B cell (primary cell): ENCODE data around the gene GGA2. TPM values are rescaled to one million over a fixed set of nuclear protein-coding genes. Genes with fewer than 3 reads are reported as not detected.

Experiments
- ATAC-seq: fragments of 200-7000 bp; cut with Tn5 transposase; one replicate; pipeline ENCODE4 v1.10.0; 2021; ENCODE audit warnings: low read depth, mild to moderate bottlenecking, moderate number of reproducible peaks, moderate library complexity
- CTCF ChIA-PET: fragments of 350-600 bp; sonication (Branson Sonifier 250); formaldehyde crosslinking; loops from one replicate; lab custom pipeline; 2021; ENCODE audit warnings: antibody characterized with exemption, inconsistent platforms; lab: Charles Lee
- POLR2A ChIA-PET: fragments of 350-600 bp; sonication (Branson Sonifier 250); formaldehyde crosslinking; loops from one replicate; lab custom pipeline; 2021; ENCODE audit warnings: antibody characterized with exemption; lab: Charles Lee
- DNase-seq: peaks from one replicate; pipeline ENCODE4 v3.0.0; 2013
- H2AFZ ChIP-seq: 2 replicates; pipeline ENCODE4 v1.6.1; 2012; ENCODE audit warnings: mild to moderate bottlenecking, low read depth, low read length; ENCODE audit not compliant: insufficient read depth, poor library complexity, severe bottlenecking
- H3K27ac ChIP-seq, 2 donors: 1 replicate in 1 of 2; 2 replicates in 1 of 2; pipeline ENCODE4 v1.5.1; 2012 to 2013; ENCODE audit warnings: low read length in 2 of 2, mild to moderate bottlenecking in 2 of 2, moderate library complexity in 1 of 2
- H3K27me3 ChIP-seq, 4 experiments: fragments of 200-600 bp in 1 of 4; sonication (generic) in 1 of 4; replicated peaks in 1 of 4; 1 replicate in 2 of 4; 2 replicates in 2 of 4; pipeline versions ENCODE4 v1.6.1 to v1.7.0; 2013 to 2016; ENCODE audit warnings: low read length in 3 of 4, mild to moderate bottlenecking in 2 of 4, mixed read lengths in 1 of 4, moderate library complexity in 1 of 4; ENCODE audit not compliant: insufficient read depth in 4 of 4, control insufficient read depth in 3 of 4; ENCODE audit errors: control extremely low read depth in 1 of 4
- H3K36me3 ChIP-seq, 2 experiments: replicated peaks in 1 of 2; 1 replicate in 1 of 2; 2 replicates in 1 of 2; pipeline versions ENCODE4 v1.6.1 to v1.7.1; 2013; ENCODE audit warnings: low read length in 1 of 2; ENCODE audit not compliant: insufficient read depth in 2 of 2, control insufficient read depth in 1 of 2; ENCODE audit errors: control extremely low read depth in 1 of 2, extremely low read depth in 1 of 2
- H3K4me1 ChIP-seq, 2 donors: fragments of 200-600 bp in 1 of 2; sonication (generic) in 1 of 2; 1 replicate in 1 of 2; 2 replicates in 1 of 2; pipeline versions ENCODE4 v1.5.1 to v1.6.1; 2013 to 2017; ENCODE audit warnings: low read length in 2 of 2; ENCODE audit not compliant: control insufficient read depth in 2 of 2, insufficient read depth in 2 of 2
- H3K4me2 ChIP-seq: replicated peaks from 2 replicates; pipeline ENCODE3; 2012; ENCODE audit warnings: mild to moderate bottlenecking, low read depth, low read length; ENCODE audit not compliant: poor library complexity, severe bottlenecking
- H3K4me3 ChIP-seq, 5 experiments: fragments of 200-600 bp in 1 of 5; sonication (generic) in 1 of 5; 1 replicate in 3 of 5; 2 replicates in 2 of 5; pipeline versions ENCODE4 v1.5.1 to v1.7.0; 2011 to 2016; ENCODE audit warnings: low read length in 4 of 5, mild to moderate bottlenecking in 4 of 5, low read depth in 2 of 5, control low read depth in 1 of 5, moderate library complexity in 1 of 5; ENCODE audit not compliant: insufficient read depth in 1 of 5; ENCODE audit errors: control extremely low read depth in 1 of 5, extremely low read depth in 1 of 5
- H3K79me2 ChIP-seq: fragments of 200-600 bp; sonication (generic); one replicate; pipeline ENCODE4 v1.6.0; 2016; ENCODE audit warnings: low read length; ENCODE audit not compliant: control insufficient read depth, insufficient read depth
- H3K9ac ChIP-seq: fragments of 200-600 bp; sonication (generic); 2 replicates; pipeline ENCODE4 v1.6.1; 2017; ENCODE audit warnings: mild to moderate bottlenecking, low read length, moderate library complexity
- H3K9me3 ChIP-seq, 3 donors: one replicate each; pipeline versions ENCODE4 v1.6.1 to v1.7.1; 2013; ENCODE audit warnings: low read length in 2 of 3; ENCODE audit not compliant: control insufficient read depth in 2 of 3, insufficient read depth in 1 of 3; ENCODE audit errors: control extremely low read depth in 1 of 3
- H4K20me1 ChIP-seq: 2 replicates; pipeline ENCODE4 v1.6.0; 2012; ENCODE audit warnings: mild to moderate bottlenecking, low read length; ENCODE audit not compliant: insufficient read depth, control insufficient read depth, poor library complexity, severe bottlenecking
- H3K27ac Mint-ChIP-seq: one replicate; pipeline ENCODE4 v1.8.0; 2021; ENCODE audit warnings: mixed read lengths
- H3K27me3 Mint-ChIP-seq: one replicate; pipeline ENCODE4 v1.8.0; 2021; ENCODE audit warnings: mixed read lengths
- H3K4me1 Mint-ChIP-seq: one replicate; pipeline ENCODE4 v1.8.0; 2021; ENCODE audit warnings: mixed read lengths
- H3K4me3 Mint-ChIP-seq: one replicate; pipeline ENCODE4 v1.8.0; 2021; ENCODE audit warnings: mixed read lengths
- H3K9me3 Mint-ChIP-seq: one replicate; pipeline ENCODE4 v1.8.0; 2022; ENCODE audit warnings: mixed read lengths; ENCODE audit not compliant: insufficient read depth
- CTCF ChIP-seq: fragments of 200-600 bp; IDR thresholded peaks from one replicate; pipeline ENCODE4 v1.8.0; 2022; ENCODE audit warnings: antibody characterized with exemption, mild to moderate bottlenecking
- EZH2 ChIP-seq: IDR thresholded peaks from 2 replicates; pipeline ENCODE4 v1.6.1; 2012; ENCODE audit warnings: borderline replicate concordance, low read depth, mild to moderate bottlenecking, moderate library complexity, low read length; ENCODE audit not compliant: insufficient read depth, poor library complexity, severe bottlenecking
- WGBS: methylation state at CpG from one replicate; pipeline ENCODE4 v1.1.5; 2013; ENCODE audit warnings: missing lambda C conversion rate; ENCODE audit not compliant: insufficient coverage; 5-methylcytosine and 5-hydroxymethylcytosine counted together
- intact Hi-C: fragments of 100-400 bp; cut with micrococcal nuclease; formaldehyde crosslinking; loops from one replicate; pipeline ENCODE4 v1.10.0; 2022
- polyA plus RNA-seq: library from polyadenylated mRNA; depleted of rRNA; stranded (reverse); fragments of >200 nt; gene quantifications from 2 replicates; pipeline ENCODE4 v1.2.3, GENCODE V29; 2012
- total RNA-seq, 2 donors: library from RNA; stranded (reverse); fragments of 120-200 nt in 1 of 2; gene quantifications; 1 replicate in 1 of 2; 2 replicates in 1 of 2; pipeline versions ENCODE4 v1.2.3 to v1.2.4, GENCODE V29; 2013 to 2022

GGA2 gene
- total and polyA plus RNA-seq, 2 donors (not counting 1 experiment from before 2014, with no cell fraction given) = 227 to 832 TPM

DNA sequence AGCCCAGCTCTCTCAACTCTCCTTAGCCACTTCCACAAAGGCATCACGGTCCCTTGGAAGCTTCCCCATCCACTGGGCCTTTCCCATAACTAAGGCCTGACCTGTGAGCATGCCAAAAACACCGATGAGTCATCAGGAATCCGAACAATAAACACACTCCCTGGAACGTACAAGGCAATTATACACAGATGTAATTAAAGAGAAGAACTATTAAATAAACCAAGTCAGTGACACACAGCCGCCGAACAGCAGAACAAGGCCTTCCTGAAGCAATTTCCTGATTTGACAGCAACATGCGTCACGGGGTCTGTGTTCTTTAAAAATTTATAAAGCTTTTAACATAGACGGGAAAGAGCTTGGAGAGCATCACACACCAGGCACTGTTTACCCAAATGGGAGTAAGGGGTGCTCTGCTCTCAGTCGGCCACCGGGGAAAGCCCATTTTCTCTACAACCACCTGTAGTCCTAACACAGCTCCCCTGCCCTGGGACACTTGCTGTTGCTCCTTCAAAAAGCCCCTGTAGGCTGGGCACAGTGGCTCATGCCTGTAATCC, 86.7 kb downstream of the GGA2 start:
- TF ChIP-seq EZH2 (no peak), CTCF (no peak)
- H3K27ac ChIP-seq = no peak overlapping the region
- no peak overlapping the region for H3K4me3 ChIP-seq
- 98% methylated on average over 6 of the region's 11 CpGs for WGBS
- no peak for ATAC-seq
- no peaks in the 10 kb centered on the region for H4K20me1 ChIP-seq
- H3K36me3 ChIP-seq = peaks cover 0 to 4% of the 10 kb centered on the region in 2 experiments
- H3K9me3 Mint-ChIP-seq = no peaks in the 10 kb centered on the region
- no peak overlapping the region for H3K27ac Mint-ChIP-seq
- no peak overlapping the region for H3K4me2 ChIP-seq
- H3K9me3 ChIP-seq = no peaks in the 10 kb centered on the region
- no peak for DNase-seq
- no peak overlapping the region for H3K4me3 Mint-ChIP-seq
- H3K9ac ChIP-seq = no peak overlapping the region
- H3K4me1 Mint-ChIP-seq = no peaks in the 10 kb centered on the region
- H3K79me2 ChIP-seq = no peaks in the 10 kb centered on the region
- no peaks in the 10 kb centered on the region for H3K27me3 ChIP-seq
- ChIA-PET POLR2A (no interaction called here), CTCF (interaction anchor here (4.5 kb wide), 1 partner anchor 12 kb away, joined by 33 read pairs; no protein-coding TSS in a partner anchor)
- H2AFZ ChIP-seq = no peak overlapping the region
- H3K4me1 ChIP-seq = no peaks in the 10 kb centered on the region
- H3K27me3 Mint-ChIP-seq = no peaks in the 10 kb centered on the region
- intact Hi-C loops = no loop called here

DNA sequence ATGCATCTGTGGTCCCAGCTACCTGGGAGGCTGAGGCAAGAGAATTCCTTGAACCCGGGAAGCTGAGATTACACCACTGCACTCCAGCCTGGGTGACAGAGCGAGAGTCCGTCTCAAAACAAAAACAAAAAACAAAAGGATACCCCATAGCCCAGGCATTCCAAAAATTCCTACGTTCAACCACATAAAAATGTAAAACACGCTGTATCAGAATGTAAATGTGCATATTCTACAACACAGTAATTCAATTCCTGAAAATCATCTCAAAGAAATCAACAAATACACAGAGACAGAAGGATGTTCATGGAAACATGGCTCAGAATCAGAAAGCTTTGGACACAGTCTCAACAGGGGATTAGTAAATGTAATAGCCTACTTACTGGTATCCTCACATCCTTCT, 90.3 kb downstream of the GGA2 start:
- ATAC-seq (no peak), DNase-seq (no peak)
- Histone ChIP-seq H3K9me3 (no peaks in the 10 kb centered on the region), H3K27me3 (no peaks in the 10 kb centered on the region), H3K79me2 (no peaks in the 10 kb centered on the region), H3K27ac (no peak overlapping the region), H3K36me3 (peaks cover 0 to 29% of the 10 kb centered on the region in 2 experiments), H3K4me3 (no peak overlapping the region), H3K9ac (no peak overlapping the region), H3K4me1 (no peaks in the 10 kb centered on the region), H4K20me1 (no peaks in the 10 kb centered on the region), H3K4me2 (no peak overlapping the region), H2AFZ (no peak overlapping the region)
- no peaks in the 10 kb centered on the region for H3K4me1 Mint-ChIP-seq
- ChIA-PET CTCF (interaction anchor here (1.6 kb wide), 1 partner anchor 15 kb away, joined by 8 read pairs; no protein-coding TSS in a partner anchor), POLR2A (interaction anchor here (0.5 kb wide), 1 partner anchor 1065 kb away, joined by 3 read pairs; no protein-coding TSS in a partner anchor)
- no peak for TF ChIP-seq EZH2
- TF ChIP-seq CTCF = no peak
- no peak overlapping the region for H3K4me3 Mint-ChIP-seq
- no peak overlapping the region for H3K27ac Mint-ChIP-seq
- WGBS = 100% methylated on average over 3 of the region's 5 CpGs
- H3K9me3 Mint-ChIP-seq = no peaks in the 10 kb centered on the region
- intact Hi-C loops = no loop called here
- H3K27me3 Mint-ChIP-seq = no peaks in the 10 kb centered on the region
